Parathyroid adenoma (tissue), 2 donors: ENCODE results near the gene LRRC52.

ENCODE experiments used
- H2AFZ ChIP-seq: fragments of 300-600 bp; sonication (generic); one replicate; pipeline ENCODE4 v1.7.0; 2017; ENCODE audit warnings: antibody characterized with exemption, mild to moderate bottlenecking
- H3K27ac ChIP-seq: fragments of 300-600 bp; sonication (generic); one replicate; pipeline ENCODE4 v1.7.0; 2017
- H3K27me3 ChIP-seq: fragments of 300-600 bp; sonication (generic); one replicate; pipeline ENCODE4 v1.7.0; 2017; ENCODE audit warnings: low read length; ENCODE audit not compliant: control insufficient read depth, insufficient read depth
- H3K36me3 ChIP-seq: fragments of 300-600 bp; sonication (generic); one replicate; pipeline ENCODE4 v1.7.0; 2017; ENCODE audit warnings: low read length; ENCODE audit not compliant: control insufficient read depth, insufficient read depth
- H3K4me1 ChIP-seq: fragments of 300-600 bp; sonication (generic); one replicate; pipeline ENCODE4 v1.7.0; 2017; ENCODE audit warnings: control low read depth
- H3K4me2 ChIP-seq: fragments of 300-600 bp; sonication (generic); one replicate; pipeline ENCODE4 v1.7.0; 2017; ENCODE audit warnings: low read length
- H3K4me3 ChIP-seq: fragments of 300-600 bp; sonication (generic); one replicate; pipeline ENCODE4 v1.7.0; 2017; ENCODE audit warnings: low read depth, low read length
- H3K79me2 ChIP-seq: fragments of 300-600 bp; sonication (generic); one replicate; pipeline ENCODE4 v1.7.0; 2017; ENCODE audit warnings: control low read depth
- H3K9ac ChIP-seq: fragments of 300-600 bp; sonication (generic); one replicate; pipeline ENCODE4 v1.7.0; 2017; ENCODE audit warnings: mild to moderate bottlenecking
- H3K9me3 ChIP-seq: fragments of 300-600 bp; sonication (generic); one replicate; pipeline ENCODE4 v1.7.0; 2017; ENCODE audit warnings: low read length; ENCODE audit not compliant: control insufficient read depth
- CTCF ChIP-seq: fragments of 300-600 bp; sonication (generic); IDR thresholded peaks from one replicate; pipeline ENCODE4 v1.7.0; 2017; ENCODE audit warnings: antibody characterized with exemption, mild to moderate bottlenecking
- donor health status: primary hyperparathyroidism.

Gene LRRC52

DNA sequence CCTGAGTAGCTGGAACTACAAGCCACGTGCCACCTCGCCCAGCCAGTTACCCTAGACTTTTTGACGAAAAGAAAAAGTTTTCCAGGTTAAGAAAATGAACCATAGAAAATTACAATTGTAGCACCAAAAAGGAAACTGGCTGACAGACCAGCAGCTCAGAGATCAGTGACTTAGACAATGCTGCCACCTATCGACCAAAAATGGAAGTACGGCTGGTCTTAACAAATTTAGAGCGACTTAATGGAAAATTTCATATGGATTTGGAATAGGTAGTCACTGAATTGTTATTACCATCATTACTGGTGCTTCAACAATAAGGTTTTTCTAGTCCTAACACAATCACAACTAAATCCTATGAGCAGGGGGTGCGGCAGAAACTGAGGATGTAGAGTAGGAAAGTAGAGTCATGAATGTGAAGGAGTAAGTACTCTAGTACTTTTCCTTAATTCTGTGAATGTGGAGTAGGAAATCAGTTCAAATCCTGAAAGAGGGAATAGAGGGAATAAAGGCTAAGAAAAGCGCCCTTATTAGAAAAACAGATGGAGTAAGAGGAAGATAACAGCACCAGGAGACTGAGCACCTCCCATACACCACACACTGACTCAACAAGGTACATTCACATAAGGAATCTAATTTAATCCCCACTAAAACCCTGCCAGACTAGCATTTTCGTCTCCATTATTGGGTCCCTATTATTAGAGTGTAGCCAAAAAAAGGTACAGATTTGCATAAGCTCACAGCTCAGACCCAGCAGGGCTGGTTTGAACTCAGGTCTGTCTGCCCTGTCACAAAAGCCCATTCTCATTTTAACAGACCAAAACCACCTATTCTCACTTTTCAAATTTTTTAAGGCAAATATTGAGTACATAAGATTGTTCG, 49.4 kb downstream of the LRRC52 start:
- Histone ChIP-seq H3K36me3 (no peaks in the 10 kb centered on the region), H3K27me3 (no peaks in the 10 kb centered on the region)
- peak; percentile 90 for TF ChIP-seq CTCF

GRCh38 chr1:165595246-165595938, 51.6 kb downstream of the LRRC52 start:
- H3K36me3 ChIP-seq = no peaks in the 10 kb centered on the region
- no peak for TF ChIP-seq CTCF
- no peak overlapping the region for H3K27ac ChIP-seq
- peaks cover 2% of the 10 kb centered on the region for H3K4me1 ChIP-seq
- H3K4me3 ChIP-seq = no peak overlapping the region
- no peaks in the 10 kb centered on the region for H3K27me3 ChIP-seq
- no peak overlapping the region for H3K9ac ChIP-seq
- no peaks in the 10 kb centered on the region for H3K79me2 ChIP-seq
- no peaks in the 10 kb centered on the region for H3K9me3 ChIP-seq
- no peak overlapping the region for H3K4me2 ChIP-seq
- no peak overlapping the region for H2AFZ ChIP-seq

More for the DNA sequence above, 49.4 kb downstream of the LRRC52 start:
- H3K4me3 ChIP-seq = no peak overlapping the region
- H2AFZ ChIP-seq = no peak overlapping the region
- no peak overlapping the region for H3K27ac ChIP-seq
- H3K79me2 ChIP-seq = no peaks in the 10 kb centered on the region
- no peaks in the 10 kb centered on the region for H3K9me3 ChIP-seq
- no peaks in the 10 kb centered on the region for H3K4me1 ChIP-seq
- H3K4me2 ChIP-seq = no peak overlapping the region
- no peak overlapping the region for H3K9ac ChIP-seq

GRCh38 chr1:165597883-165598675, 54.3 kb downstream of the LRRC52 start:
- H3K4me1 ChIP-seq = peaks cover 2% of the 10 kb centered on the region
- no peaks in the 10 kb centered on the region for H3K9me3 ChIP-seq

DNA sequence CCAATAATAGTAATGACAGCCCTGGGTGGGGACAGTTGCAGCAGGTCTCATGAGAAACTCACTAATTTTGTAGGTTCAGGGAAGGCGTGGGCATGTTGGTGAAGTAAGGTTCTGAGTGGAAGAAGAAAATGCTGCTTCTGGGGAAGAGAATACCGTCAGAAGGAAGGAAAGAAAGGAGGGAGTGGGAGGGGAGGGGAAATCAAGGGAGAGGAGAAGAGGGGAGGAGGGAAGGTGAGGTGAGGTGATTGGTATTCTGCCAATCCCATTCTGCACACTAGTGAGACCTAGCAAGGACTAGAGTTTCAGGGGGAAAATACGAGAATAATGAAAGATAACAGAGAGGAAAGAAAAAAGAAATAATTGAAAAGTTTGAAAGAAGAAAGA, 54.9 kb downstream of the LRRC52 start:
- no peak for TF ChIP-seq CTCF
- Histone ChIP-seq H3K36me3 (no peaks in the 10 kb centered on the region), H3K4me2 (peak overlapping the region; percentile 89), H3K79me2 (no peaks in the 10 kb centered on the region), H3K4me1 (peaks cover 2% of the 10 kb centered on the region), H2AFZ (peak overlapping the region; percentile 84), H3K27ac (peak overlapping the region; percentile 65), H3K4me3 (peak overlapping the region; percentile 63), H3K9ac (no peak overlapping the region), H3K27me3 (no peaks in the 10 kb centered on the region), H3K9me3 (no peaks in the 10 kb centered on the region)

More at GRCh38 chr1:165597883-165598675, 54.3 kb downstream of the LRRC52 start:
- Histone ChIP-seq H3K36me3 (no peaks in the 10 kb centered on the region), H2AFZ (peak overlapping the region; percentile 84), H3K79me2 (no peaks in the 10 kb centered on the region), H3K27ac (peak overlapping the region; percentile 65), H3K4me2 (peak overlapping the region; percentile 89), H3K9ac (no peak overlapping the region), H3K27me3 (no peaks in the 10 kb centered on the region), H3K4me3 (peak overlapping the region; percentile 63)
- TF ChIP-seq CTCF = no peak
